Kidney (tissue), 14 donors: ENCODE results near the gene B3GALT4. TPM values are rescaled to one million over a fixed set of nuclear protein-coding genes. Genes with fewer than 3 reads are reported as not detected.

ENCODE experiments used
- DNase-seq, 5 donors: peaks; one replicate each; pipeline ENCODE4 v3.0.0-alpha.2; 2013 to 2020
- FAIRE-seq: peaks from 2 replicates; lab custom pipeline; 2012; peaks lifted over from hg19 to GRCh38; lab: Jason Lieb, UNC
- H3K27ac ChIP-seq, 2 donors: one replicate each; pipeline ENCODE4 v1.7.0; 2013; ENCODE audit warnings: low read depth in 2 of 2, low read length in 2 of 2, inconsistent platforms in 1 of 2
- H3K27me3 ChIP-seq: one replicate; pipeline ENCODE4 v1.7.1; 2013; ENCODE audit warnings: low read length, inconsistent platforms; ENCODE audit not compliant: control insufficient read depth, insufficient read depth
- H3K36me3 ChIP-seq, 3 donors: one replicate each; pipeline versions ENCODE4 v1.7.0 to v1.7.1; 2013; ENCODE audit warnings: low read length in 3 of 3, control low read depth in 1 of 3, inconsistent platforms in 1 of 3; ENCODE audit not compliant: insufficient read depth in 3 of 3, control insufficient read depth in 2 of 3
- H3K4me1 ChIP-seq, 3 donors: one replicate each; pipeline versions ENCODE4 v1.7.0 to v1.7.1; 2013; ENCODE audit warnings: low read length in 3 of 3, inconsistent platforms in 1 of 3, low read depth in 1 of 3; ENCODE audit not compliant: control insufficient read depth in 2 of 3, insufficient read depth in 2 of 3
- H3K4me3 ChIP-seq, 3 donors: one replicate each; pipeline versions ENCODE4 v1.7.0 to v1.8.1; 2013; ENCODE audit warnings: low read length in 3 of 3, control low read depth in 1 of 3, inconsistent platforms in 1 of 3
- H3K9ac ChIP-seq, 3 donors: one replicate each; pipeline versions ENCODE4 v1.7.0 to v1.7.1; 2013; ENCODE audit warnings: low read length in 3 of 3, control low read depth in 1 of 3, inconsistent platforms in 1 of 3
- H3K9me3 ChIP-seq, 3 donors: one replicate each; pipeline versions ENCODE4 v1.7.0 to v1.7.1; 2013; ENCODE audit warnings: low read length in 3 of 3, control low read depth in 1 of 3, inconsistent platforms in 1 of 3; ENCODE audit not compliant: control insufficient read depth in 2 of 3, insufficient read depth in 1 of 3
- intact Hi-C: fragments of 100-400 bp; cut with DNase I; formaldehyde crosslinking; loops from one replicate; pipeline ENCODE4 v1.11.1; 2022
- polyA plus RNA-seq: library from polyadenylated mRNA; stranded (reverse); fragments of 350-450 nt; fragmentation: Illumina TruSeq; extraction: RNeasy Lipid Tissue Mini Kit (QIAGEN cat#74804); gene quantifications from one replicate; pipeline ENCODE4 v1.2.3, GENCODE V29; 2014; ENCODE audit warnings: low read depth, low replicate concordance; ENCODE audit not compliant: insufficient read depth
- total RNA-seq: library from RNA; stranded (reverse); fragmentation: NEBNext Ultra II Directional; extraction: Animal tissue kit (Norgen Biotek cat#: 25700); gene quantifications from one replicate; pipeline ENCODE4 v1.2.1, GENCODE V29; 2021
- TF ChIP-seq, protein P1 (sequence below): IDR thresholded peaks from 3 replicates; pipeline ENCODE4 v1.5.1; 2012; ENCODE audit warnings: mild to moderate bottlenecking, moderate library complexity, borderline replicate concordance; ENCODE audit not compliant: insufficient read depth; ENCODE audit errors: extremely low read depth
- donor health status: control.
- donor health status: control.
- donor health status: control.
- donor health status: control.
- donor health status: control.
- donor health status: DM: yes; HTN: yes; CAD: no.
- donor health status: Normal renal cell carcinoma (clear cell type).

Gene B3GALT4
- total and polyA plus RNA-seq, 2 donors from 2014 or later, result 14.0 to 20.2 TPM

DNA sequence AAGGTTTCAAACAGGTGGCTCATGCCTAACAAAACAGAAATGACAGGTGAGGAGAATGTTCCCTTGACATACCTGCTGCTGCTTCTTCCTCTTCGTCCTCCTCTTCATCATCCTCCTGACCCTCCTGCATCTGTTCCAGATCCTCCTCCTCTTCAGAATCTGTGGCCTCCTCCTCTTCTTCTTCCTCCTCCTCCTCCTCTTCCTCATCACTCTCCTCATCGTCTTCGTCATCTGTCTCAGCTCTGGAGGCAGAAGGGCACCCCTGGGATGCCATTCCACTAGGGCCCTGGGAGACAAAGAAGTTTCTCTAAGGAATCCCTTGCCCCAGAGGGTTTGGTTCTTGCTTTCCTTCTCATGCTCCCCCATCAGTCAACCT, 43.0 kb downstream of the B3GALT4 start:
- TF ChIP-seq, protein P1, sequence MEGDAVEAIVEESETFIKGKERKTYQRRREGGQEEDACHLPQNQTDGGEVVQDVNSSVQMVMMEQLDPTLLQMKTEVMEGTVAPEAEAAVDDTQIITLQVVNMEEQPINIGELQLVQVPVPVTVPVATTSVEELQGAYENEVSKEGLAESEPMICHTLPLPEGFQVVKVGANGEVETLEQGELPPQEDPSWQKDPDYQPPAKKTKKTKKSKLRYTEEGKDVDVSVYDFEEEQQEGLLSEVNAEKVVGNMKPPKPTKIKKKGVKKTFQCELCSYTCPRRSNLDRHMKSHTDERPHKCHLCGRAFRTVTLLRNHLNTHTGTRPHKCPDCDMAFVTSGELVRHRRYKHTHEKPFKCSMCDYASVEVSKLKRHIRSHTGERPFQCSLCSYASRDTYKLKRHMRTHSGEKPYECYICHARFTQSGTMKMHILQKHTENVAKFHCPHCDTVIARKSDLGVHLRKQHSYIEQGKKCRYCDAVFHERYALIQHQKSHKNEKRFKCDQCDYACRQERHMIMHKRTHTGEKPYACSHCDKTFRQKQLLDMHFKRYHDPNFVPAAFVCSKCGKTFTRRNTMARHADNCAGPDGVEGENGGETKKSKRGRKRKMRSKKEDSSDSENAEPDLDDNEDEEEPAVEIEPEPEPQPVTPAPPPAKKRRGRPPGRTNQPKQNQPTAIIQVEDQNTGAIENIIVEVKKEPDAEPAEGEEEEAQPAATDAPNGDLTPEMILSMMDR, result no peak
- Histone ChIP-seq H3K27ac (no peak overlapping the region), H3K4me3 (no peak overlapping the region), H3K9ac (no peak overlapping the region), H3K36me3 (peaks cover 5 to 17% (median 11%) of the 10 kb centered on the region in 3 donors), H3K4me1 (peaks cover 0 to 34% (median 21%) of the 10 kb centered on the region in 3 donors), H3K9me3 (no peaks in the 10 kb centered on the region), H3K27me3 (no peaks in the 10 kb centered on the region)
- FAIRE-seq, result no peak
- DNase-seq, result no peak
- intact Hi-C loops, result no loop called here

DNA sequence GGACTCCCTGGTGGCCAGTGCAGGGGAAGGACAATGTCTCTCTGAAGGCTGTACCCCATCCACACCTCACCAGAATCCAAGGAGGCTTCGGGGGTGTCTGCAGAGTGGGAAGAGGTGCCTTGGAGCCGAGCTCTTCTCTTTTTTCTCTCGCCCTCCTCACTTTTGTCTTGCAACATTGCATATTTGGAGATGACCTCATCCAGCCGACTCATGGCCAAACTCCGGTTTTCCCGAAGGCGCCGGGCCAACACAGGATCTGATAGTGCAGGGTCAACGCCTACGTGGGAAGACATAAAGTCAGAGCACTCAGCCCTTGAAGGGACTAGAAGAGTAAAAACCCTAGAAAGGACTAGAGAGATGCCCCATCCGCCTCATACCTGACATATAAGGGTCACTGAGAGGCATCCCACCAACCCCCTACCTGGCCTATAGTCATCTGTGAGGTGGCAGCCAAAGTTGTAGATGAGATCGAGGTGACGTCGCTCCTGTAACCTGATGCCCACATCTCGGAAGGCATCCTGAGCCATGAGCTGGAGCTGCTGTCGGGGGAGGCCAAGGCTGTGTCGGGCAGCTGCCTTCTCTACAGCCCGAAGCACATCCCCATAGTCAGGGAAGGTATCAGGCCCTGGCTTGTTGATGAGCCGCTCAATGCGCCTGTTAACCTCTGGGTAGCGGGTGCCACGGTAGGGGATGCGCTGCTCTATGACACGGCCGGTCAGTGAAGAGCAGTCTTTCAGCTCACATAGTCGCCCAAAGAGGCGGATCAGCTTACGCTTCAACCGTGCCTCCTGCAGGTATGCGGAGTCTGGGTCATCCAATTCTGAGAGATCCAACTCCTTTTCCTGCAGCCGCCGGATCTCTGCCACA, 43.6 kb downstream of the B3GALT4 start:
- Histone ChIP-seq H3K27ac (no peak overlapping the region), H3K9ac (no peak overlapping the region), H3K4me3 (no peak overlapping the region), H3K36me3 (peaks cover 5 to 17% (median 11%) of the 10 kb centered on the region in 3 donors), H3K9me3 (no peaks in the 10 kb centered on the region), H3K27me3 (no peaks in the 10 kb centered on the region), H3K4me1 (peaks cover 0 to 29% (median 21%) of the 10 kb centered on the region in 3 donors)
- peak in 3 of 5 donors; percentile 22 to 61 (median 22) for DNase-seq
- TF ChIP-seq, protein P1, result no peak
- no peak for FAIRE-seq
- intact Hi-C loops, result no loop called here

DNA sequence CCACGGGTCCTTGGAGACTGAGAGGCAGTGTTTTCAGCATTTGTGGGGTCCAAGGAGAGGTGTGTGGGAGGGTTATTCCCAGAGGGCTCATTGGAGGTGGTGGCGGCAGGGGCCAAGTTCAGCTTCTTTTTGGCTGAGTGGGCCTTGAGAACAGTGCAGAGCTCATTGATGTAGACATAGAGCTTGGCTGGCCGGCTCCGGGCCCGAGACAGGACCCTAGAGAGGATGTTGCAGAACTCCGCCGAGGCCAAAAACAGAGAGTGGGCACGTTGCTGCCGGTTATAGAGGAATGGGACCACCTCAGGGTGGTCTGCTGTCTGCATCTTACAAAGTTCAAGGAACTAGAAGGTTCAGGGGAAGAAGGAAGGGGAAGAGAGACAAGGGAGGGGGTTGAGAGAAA, 44.3 kb downstream of the B3GALT4 start:
- Histone ChIP-seq H3K4me1 (peaks cover 0 to 27% (median 21%) of the 10 kb centered on the region in 3 donors), H3K27me3 (no peaks in the 10 kb centered on the region), H3K4me3 (no peak overlapping the region), H3K9me3 (no peaks in the 10 kb centered on the region), H3K36me3 (peaks cover 5 to 17% (median 11%) of the 10 kb centered on the region in 3 donors), H3K27ac (no peak overlapping the region), H3K9ac (peak overlapping the region in 1 of 3 donors; percentile 97)
- TF ChIP-seq, protein P1, result no peak
- FAIRE-seq, result no peak
- no peak for DNase-seq
- intact Hi-C loops, result no loop called here
